Right ventricle myocardium inferior (tissue), 1 donor: ENCODE results near the gene TCN1. TPM values are rescaled to one million over a fixed set of nuclear protein-coding genes. Genes with fewer than 3 reads are reported as not detected.
A peak's percentile ranks its signal among the peaks of the same experiment; 100 is the strongest.
"Not testable (repeated sequence)": the region's sequence is repeated elsewhere in the genome, so short reads cannot be mapped to it uniquely, and the experiment has no call there.

Experiments used
- ATAC-seq: fragments of 200-7000 bp; cut with Tn5 transposase; one replicate; pipeline ENCODE4 v1.9.1; 2020; ENCODE audit warnings: mild to moderate bottlenecking, moderate library complexity
- DNase-seq: peaks from one replicate; pipeline ENCODE4 v3.0.0; 2021; ENCODE audit errors: missing footprints
- intact Hi-C: fragments of 100-400 bp; cut with DNase I; formaldehyde crosslinking; loops from one replicate; pipeline ENCODE4 v1.11.0; 2022
- long read RNA-seq: library from polyadenylated mRNA; unstranded; transcript quantifications from one replicate; pipeline ENCODE4 v2.0.0, GENCODE V29; 2021
- total RNA-seq: library from RNA; stranded (reverse); fragmentation: NEBNext Ultra II Directional; extraction: Animal tissue kit (Norgen Biotek cat#: 25700); gene quantifications from one replicate; pipeline ENCODE4 v1.2.1, GENCODE V29; 2021
- donor health status: DM: no; HTN: yes; CAD: no; lungs with severe emphysema.

TCN1 gene, protein sequence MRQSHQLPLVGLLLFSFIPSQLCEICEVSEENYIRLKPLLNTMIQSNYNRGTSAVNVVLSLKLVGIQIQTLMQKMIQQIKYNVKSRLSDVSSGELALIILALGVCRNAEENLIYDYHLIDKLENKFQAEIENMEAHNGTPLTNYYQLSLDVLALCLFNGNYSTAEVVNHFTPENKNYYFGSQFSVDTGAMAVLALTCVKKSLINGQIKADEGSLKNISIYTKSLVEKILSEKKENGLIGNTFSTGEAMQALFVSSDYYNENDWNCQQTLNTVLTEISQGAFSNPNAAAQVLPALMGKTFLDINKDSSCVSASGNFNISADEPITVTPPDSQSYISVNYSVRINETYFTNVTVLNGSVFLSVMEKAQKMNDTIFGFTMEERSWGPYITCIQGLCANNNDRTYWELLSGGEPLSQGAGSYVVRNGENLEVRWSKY
- not detected for total RNA-seq
- long read RNA-seq, result 0 reads

DNA sequence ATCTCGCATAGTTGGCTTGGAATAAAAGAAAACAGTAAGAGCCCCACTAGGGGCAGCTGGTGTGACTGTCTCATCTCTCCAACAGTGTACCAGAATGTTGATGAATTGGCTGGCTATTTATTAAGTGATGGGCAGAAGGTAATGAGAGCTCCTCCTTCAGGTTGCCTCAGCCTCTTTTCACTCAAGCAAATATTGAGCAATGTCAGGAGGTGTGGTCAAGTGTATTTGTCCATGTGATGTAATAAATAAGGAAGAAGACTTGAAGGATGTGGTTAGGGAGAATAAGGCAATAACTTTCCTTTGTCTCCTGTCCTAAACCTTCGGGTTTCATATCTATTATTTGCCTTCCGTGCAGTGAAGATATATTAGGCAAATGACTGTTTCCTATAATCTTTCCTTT lies at the start of gene TCN1:
Gene TCN1 (minus strand): TSS at position 91 of the 400 bp plus-strand sequence. CDS start 17 bp downstream, at position 74.
- intact Hi-C loops, result no loop called here
- ATAC-seq (no peak), DNase-seq (no peak)

DNA sequence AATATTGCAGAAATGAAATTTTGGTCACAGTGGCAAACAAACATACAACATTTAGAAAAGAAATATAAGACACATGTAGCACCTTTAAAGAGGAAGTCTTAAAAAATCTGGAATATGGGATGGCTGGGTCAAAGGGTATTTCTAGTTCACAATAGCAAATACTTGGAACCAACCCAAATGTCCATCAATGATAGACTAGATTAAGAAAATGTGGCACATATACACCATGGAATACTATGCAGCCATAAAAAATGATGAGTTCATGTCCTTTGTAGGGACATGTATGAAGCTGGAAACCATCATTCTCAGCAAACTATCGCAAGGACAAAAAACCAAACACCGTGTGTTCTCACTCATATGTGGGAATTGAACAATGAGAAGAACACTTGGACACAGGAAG lies 37.3 kb upstream of the TCN1 start:
- ATAC-seq, DNase-seq, intact Hi-C loops: not testable (repeated sequence)

DNA sequence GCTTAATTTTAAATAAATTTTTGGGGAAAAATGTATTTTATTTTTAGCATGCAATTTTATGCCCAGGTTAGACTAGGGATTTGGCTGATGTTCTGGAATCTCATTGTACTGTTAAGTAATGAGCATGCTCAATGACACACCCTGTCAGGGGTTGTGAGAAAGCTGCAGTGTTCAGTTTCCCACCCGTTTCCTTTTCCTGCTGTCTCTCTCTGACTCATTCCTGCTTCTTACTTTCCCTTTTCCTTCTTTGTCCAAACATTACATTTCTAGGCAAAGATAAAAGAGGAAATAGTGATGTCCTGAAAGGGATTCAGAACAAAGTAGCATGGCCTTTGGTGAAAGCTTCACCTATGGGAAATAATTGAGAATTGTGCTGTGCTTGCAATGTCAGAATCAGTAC lies 35.0 kb upstream of the TCN1 start:
- intact Hi-C loops, result no loop called here
- DNase-seq (no peak), ATAC-seq (peak; percentile 48)

DNA sequence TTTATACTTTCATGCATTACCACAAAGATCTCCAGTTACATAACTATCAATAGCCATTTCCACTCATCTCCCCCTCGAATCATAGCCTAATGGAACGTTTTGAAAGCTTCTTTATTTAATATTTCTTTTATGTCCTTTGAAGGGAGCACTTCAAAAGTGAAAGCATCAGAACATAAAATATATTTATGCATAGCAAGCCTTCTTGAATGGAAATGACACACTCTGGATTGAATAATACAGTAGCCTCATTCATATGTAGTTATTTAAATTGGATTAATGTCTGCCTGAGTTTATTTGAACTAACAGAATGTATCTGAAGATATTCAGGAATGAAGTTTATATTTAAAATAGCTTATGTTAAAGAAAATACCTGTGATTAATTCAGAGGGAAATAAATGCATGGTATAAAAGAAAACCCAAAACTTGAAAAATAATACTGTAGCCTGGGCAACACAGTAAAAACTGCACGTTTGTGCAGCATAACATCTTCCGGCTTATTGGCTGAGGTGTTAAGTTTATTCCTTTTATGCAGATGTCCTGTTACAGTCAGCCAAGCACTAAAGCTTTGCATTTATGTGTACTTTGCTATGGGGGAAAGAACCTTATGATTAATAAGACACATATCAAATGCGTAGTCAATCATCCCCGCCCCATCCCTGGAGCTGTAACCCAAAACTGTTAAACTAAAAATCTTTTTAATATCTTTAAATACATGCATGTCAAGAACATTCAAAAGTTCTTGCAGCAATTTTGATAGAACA lies 34.3 kb upstream of the TCN1 start:
- intact Hi-C loops, result no loop called here
- no peak for DNase-seq

DNA sequence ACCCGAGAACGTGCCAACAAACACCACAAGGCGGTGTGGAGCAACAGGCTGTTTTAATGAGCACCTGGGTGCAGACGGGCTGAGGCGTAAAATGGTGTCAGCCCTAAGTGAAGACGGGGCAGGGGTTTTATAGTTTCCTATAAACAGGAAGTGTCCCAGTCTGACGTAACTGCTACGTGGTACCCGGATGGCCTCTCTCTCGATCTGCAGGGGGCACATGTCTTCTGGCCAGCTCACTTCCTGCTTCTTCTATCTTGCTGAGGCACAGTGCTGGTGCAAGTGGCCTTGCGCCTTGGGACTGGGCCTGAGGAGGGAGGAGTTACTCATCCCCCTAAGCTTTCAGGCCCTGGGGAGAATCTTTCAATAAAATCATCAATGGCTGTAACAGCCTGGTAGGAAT lies 33.2 kb upstream of the TCN1 start:
- DNase-seq, result no peak
- intact Hi-C loops, result no loop called here
- ATAC-seq, result no peak

More for the DNA sequence above, 34.3 kb upstream of the TCN1 start:
- no peak for ATAC-seq

DNA sequence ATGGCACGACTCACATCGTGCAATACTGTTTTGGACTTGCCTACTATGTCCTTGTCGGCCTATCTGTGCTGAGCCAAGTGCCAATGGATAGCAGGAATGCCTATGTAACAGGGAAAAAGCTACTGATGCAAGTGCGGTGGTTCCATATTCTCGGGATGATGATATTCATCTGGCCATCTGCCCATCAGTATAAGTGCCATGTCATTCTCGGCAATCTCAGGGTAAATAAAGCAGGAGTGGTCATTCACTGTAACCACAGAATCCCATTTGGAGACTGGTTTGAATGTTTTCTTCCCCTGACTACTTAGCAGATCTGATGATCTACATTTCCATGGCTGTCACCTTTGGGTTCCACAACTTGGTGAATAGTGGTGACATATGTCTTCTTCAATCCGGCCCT lies 32.4 kb upstream of the TCN1 start:
- intact Hi-C loops, result no loop called here
- no peak for DNase-seq
- ATAC-seq, result no peak

DNA sequence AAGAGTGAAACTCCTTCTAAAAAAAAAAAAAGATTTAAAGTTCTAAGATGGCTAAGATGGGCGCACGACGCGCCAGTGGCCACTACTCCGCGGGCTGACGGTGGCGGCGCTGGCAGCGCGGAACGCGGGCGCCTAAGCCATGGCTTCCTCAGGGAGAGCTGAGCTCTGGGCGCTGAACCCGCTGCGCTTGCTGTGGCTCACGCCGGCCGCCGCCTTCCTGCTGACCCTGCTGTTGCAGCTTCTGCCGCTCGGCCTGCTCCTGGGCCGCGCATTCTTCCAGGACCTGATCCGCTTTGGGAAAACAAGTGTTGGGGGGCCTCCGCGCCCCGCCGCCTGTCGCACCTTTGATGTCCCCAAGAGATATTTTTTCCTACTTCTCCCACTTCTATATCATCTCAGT lies 31.8 kb upstream of the TCN1 start:
- ATAC-seq (no peak), DNase-seq (no peak)
- intact Hi-C loops, result no loop called here

DNA sequence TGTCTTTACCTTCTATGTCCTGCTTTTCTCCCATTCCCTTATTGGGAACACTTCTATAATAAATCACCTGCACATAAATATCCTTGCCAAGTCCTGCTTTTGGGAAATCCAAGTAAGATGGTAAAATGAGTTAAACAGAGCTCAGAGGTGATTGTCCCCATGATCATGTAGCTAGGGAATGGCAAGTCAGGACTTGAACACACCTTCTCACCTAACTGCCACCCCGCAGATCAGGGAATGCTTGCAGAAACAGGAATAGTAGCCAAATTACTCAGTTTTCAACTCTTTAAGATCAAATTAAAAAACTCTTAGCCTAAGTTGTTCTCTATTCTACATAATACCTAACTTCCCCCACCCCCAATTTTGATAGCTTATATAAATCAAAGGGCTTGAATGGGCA lies 28.3 kb upstream of the TCN1 start:
- ATAC-seq, result no peak
- intact Hi-C loops, result no loop called here

DNA sequence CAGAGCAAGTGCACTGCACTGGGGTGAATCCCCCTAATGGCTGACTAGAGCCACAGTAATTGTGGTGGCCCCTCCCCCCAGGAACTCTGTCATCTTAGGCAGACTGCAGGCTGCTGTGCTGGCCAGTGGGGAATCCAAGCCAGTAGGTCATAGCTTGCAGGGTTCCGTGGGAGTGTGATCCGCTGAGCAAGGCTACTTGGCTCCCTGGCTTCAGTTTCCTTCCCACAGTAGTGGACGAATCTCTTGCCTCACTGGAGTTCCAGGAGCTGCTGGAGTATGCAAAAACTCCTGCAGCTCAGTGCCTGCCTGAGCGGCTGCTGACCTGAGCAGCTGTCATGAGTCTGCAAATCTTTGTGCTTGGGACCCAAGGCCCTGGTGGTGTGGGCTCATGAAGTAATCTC lies 25.5 kb upstream of the TCN1 start:
- no peak for ATAC-seq
- intact Hi-C loops, result no loop called here
- DNase-seq, result no peak

More for the DNA sequence above, 28.3 kb upstream of the TCN1 start:
- DNase-seq, result no peak

DNA sequence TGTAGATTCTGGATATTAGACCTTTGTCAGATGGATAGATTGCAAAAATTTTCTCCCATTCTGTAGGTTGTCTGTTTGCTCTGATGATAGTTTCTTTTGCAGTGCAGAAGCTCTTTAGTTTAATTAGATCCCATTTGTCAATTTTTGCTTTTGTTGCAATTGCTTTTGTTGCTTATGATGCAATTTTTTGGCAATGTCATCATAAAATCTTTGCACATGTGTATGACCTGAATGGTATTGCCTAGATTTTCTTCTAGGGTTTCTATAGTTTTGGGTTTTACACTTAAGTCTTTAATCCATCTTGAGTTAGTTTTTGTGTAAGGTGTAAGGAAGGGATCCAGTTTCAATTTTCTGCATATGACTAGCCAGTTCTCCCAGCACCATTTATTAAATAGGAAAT lies 20.9 kb upstream of the TCN1 start:
- DNase-seq, intact Hi-C loops, ATAC-seq: not testable (repeated sequence)

DNA sequence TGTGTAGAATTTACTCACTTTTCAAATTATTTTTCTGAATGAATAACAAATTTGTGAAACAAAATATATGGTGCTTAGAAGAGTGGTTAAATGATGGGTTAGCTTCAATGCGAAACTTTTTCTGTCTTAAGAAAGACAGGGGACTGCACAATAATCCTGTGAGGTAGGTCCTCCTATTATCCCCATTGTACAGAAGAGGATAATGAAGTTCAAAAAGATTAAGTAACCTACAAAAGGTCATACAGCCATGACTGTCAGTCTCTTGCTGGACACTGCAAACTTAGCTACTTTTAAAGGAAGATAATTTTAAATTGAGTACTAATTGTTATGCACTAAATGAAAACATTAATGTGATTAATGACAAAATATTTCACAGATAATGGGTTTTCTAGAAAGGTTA lies 17.3 kb upstream of the TCN1 start:
- DNase-seq, result no peak
- ATAC-seq, result no peak
- intact Hi-C loops, result no loop called here

DNA sequence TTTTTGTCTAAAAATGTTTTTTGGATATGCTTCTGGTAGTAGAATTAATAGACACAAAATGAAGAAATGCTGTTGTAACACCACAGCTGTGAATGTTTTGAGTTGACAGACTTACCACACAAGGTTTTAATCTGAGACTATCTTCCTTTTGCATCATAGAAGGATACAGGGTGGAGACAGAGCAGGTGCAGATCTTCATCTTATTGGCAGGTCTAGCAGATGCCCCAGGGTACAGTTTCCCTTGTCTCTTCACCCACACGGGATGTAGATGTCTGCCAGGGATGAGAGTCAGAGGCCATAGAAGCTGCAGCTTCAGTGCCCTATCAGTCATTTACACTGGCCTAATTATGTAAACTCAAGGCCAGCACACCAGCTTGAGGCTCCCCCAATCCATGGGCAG lies 13.3 kb upstream of the TCN1 start:
- intact Hi-C loops, result no loop called here

DNA sequence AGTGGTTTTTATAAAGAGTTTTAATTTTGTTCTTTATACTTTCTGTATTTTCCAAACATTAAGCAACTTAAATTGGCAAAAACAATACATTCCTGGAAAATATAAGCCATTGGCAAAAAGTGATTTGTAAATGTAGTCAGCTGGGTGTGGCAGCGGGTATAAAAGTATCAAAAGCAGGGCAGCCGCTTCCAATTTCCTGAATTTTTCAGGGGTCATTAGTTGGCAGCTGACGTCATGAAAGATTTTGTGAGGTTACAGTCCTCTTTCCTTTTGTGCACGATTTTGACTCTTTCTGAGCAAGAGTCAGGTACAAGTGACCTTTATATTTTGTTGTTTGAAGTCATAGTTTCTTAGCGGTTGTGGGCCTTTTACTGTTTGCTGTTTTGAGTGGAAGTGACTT lies 12.3 kb upstream of the TCN1 start, which contains the start of gene OOSP3:
Gene OOSP3 (plus strand): TSS at position 208 of the 400 bp plus-strand sequence. CDS start 27 bp downstream, at position 235.
- intact Hi-C loops, result no loop called here
- ATAC-seq (no peak), DNase-seq (no peak)

More for the DNA sequence above, 13.3 kb upstream of the TCN1 start:
- ATAC-seq (no peak), DNase-seq (no peak)

DNA sequence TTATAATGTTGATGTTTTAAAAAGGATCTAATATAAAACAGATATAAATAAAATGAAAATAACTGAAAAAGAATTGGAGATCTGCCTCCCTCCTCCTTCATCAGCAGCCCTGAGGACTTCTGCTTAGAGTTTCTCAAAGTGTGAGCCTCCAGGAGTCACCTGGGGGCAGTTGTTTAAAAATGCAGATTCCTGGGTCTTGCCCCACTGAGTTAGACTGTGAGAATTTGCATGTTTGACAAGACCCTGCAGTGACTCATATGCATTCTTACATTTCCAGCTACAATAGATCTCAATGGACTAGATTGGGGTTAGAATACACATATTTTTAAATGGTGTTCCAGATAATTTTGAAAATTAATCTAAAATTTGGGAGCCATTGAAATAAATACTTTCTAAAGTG lies 11.5 kb upstream of the TCN1 start:
- intact Hi-C loops, result no loop called here
- no peak for DNase-seq
- ATAC-seq, result no peak

DNA sequence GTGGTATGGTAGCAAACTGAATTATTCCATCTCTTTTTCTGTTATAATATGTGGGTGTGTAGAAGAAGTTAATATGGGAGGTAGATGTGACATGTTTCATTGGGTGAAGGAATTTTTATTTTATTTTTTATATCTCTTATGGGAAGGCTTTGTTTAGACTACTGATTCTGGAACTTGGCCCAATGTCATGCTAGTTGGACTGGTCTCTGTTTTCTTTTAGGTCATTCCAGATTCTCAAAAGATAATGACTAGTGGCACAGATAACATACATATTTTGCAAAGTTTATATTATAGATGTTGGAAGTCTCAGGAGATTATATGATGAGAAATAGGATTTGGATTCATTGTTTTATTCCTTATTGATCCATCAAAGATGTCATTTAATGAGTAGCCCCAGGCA lies 11.0 kb upstream of the TCN1 start:
- intact Hi-C loops, result no loop called here
- ATAC-seq (no peak), DNase-seq (no peak)

DNA sequence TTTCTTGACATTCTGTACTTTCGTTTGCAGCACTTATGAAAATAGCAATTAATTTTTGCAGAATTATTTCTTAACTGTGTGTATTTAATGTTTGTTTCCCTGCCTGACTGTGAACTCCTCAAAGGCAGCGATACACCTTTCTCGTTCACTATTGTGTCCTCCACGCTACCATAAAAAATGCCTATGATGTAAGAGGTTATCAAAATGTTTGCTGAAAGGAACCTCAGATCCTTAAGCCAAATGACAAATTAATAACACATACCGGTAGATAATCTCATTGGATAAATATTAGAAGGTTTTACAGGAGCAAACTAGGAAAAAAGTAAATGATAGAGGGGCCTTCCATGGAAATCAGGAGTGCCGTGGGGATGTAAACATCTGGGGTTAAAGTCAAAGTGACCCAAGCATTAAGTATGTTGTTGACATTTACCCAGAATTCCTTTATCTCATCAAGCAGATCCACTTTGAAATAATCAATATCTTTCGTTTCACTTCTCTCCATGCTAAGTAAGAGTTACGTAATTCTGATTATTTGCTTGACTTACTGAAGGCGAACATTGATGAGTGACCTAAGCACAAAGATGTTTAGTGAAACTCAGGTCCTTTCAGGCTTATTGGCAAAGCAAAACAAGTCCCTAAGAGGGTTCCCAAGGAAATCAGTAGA lies 9.7 kb upstream of the TCN1 start:
- intact Hi-C loops, result no loop called here
- DNase-seq (no peak), ATAC-seq (no peak)

DNA sequence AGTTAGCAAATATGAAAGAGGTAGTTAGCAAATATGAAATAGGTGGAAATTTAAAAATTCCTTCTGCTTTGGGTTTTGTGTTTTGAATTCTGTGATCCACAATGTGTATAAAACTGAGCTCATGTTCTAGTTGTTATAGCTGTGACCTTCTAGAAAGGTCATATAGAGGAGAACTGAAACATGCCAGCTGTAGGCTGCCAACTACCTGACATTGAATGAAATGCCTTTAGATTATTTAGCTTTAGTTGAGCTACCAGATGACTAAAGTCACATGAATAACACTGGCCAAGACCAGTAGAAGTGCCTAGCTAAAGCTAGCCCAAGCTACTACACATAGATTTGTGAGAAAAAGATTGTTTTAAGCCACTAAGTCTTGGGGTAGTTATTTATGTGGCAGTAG lies 5.8 kb upstream of the TCN1 start:
- DNase-seq (no peak), ATAC-seq (no peak)
- intact Hi-C loops, result no loop called here

DNA sequence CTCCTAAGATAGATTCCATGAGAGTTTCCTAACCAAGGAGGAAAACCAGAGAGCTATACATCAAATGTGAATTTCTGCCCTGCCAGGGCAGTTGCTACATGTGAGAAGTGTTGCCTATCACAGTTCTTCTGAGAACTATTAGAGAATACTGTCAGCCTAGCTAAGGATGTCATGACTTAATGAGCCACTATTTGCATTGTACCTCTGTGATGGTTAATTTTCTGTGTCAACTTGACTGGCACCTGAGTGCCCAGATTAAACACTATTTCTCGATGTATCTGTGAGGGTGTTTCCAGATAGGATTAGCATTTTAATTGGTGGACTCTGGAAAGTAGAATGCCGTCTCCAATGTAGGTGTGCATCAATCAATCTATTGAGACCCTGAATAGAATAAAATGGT lies 1.7 kb upstream of the TCN1 start:
- no peak for ATAC-seq
- no peak for DNase-seq
- intact Hi-C loops, result no loop called here

DNA sequence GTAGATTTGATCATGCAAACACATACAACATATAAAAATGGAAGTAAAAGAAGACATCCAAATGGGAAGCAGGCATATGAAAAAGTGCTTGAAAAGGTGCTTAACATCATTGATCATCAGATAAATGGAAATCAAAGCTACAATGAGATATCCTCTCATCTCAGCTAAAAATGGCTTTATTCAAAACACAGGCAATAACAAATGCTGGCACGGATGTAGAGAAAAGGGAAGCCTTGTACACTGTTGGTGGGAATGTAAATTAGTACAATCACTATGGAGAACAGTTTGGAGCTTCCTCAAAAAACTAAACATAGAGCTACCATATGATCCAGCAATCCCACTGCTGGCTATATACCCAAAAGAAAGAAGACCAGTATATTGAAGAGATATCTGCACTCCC lies 549 bp upstream of the TCN1 start:
- no peak for ATAC-seq

DNA sequence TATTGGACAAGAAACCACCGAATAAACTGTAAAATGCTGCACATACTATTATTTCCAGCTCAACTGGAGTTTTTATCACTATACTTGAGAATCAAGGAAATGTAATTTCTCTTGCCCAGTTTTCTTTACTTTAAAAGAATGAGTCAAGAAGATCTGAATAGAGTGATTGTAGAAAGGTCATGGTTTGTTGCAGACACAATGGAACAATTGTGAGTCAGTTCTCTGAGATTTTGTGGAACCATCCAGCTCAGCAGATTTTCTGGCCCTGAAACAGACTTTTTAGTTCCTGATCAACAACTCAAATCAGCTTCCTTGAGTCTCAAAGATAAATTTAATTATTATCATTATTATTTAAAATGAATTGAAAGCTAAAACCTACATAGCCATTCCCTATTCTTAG lies 1.3 kb downstream of the TCN1 start:
- no peak for ATAC-seq
- no peak for DNase-seq
- intact Hi-C loops, result no loop called here

More for the DNA sequence above, 549 bp upstream of the TCN1 start:
- intact Hi-C loops, result no loop called here
- no peak for DNase-seq
